OCI-LY1 (cell line): ENCODE results near the gene AGAP3.

Experiments
- EZH2 ChIP-seq: fragments of 200-600 bp; sonication (generic), shearing (Covaris generic); IDR thresholded peaks from 2 replicates; pipeline ENCODE4 v1.8.0; 2017; ENCODE audit warnings: borderline replicate concordance, mixed run types, mild to moderate bottlenecking, antibody characterized with exemption, low read length, moderate library complexity, mixed read lengths
- TF ChIP-seq, protein P1 (sequence below): fragments of 200-600 bp; sonication (generic), shearing (Covaris generic); IDR thresholded peaks from 2 replicates; pipeline ENCODE4 v1.5.1; 2017; ENCODE audit warnings: mild to moderate bottlenecking, antibody characterized with exemption, low read length, moderate library complexity, mixed read lengths

DNA sequence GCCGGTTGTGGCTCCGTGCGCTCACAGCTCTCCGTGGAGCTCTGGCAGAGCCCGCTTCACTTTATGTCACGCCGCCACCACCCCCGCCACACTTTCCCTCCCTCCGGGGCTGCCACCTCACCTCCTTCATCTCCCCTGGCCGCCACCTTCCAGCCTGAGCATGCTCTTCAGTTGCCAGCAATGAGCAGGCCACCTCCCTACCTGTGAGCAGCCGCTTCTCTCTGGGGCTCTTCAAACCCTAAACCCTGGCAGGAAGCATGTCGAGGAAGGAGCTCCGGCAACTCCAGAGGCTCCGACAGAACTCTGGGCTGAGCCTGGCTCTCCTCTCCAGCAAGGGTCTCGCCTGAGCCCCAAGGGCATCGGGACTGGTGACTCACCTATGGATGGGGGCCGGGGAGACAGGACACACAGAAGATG lies 44.5 kb downstream of the AGAP3 start:
- TF ChIP-seq, protein P1, sequence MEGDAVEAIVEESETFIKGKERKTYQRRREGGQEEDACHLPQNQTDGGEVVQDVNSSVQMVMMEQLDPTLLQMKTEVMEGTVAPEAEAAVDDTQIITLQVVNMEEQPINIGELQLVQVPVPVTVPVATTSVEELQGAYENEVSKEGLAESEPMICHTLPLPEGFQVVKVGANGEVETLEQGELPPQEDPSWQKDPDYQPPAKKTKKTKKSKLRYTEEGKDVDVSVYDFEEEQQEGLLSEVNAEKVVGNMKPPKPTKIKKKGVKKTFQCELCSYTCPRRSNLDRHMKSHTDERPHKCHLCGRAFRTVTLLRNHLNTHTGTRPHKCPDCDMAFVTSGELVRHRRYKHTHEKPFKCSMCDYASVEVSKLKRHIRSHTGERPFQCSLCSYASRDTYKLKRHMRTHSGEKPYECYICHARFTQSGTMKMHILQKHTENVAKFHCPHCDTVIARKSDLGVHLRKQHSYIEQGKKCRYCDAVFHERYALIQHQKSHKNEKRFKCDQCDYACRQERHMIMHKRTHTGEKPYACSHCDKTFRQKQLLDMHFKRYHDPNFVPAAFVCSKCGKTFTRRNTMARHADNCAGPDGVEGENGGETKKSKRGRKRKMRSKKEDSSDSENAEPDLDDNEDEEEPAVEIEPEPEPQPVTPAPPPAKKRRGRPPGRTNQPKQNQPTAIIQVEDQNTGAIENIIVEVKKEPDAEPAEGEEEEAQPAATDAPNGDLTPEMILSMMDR: no peak
- no peak for TF ChIP-seq EZH2
